NCI-H524 (cell line): ENCODE measurements around the gene CMIP.

Source experiments
- DNase-seq, 2 experiments: peaks; one replicate each; lab custom pipeline; 2025; lab: John Stamatoyannopoulos, UW

CMIP gene

GRCh38 chr16:81639348-81639747 is 194.7 kb downstream of the CMIP start:
- DNase-seq = no peak

- DNase-seq = no peak
These were observed 195.5 kb downstream of the CMIP start for GRCh38 chr16:81639931-81640680.

GRCh38 chr16:81640681-81641070 is 196.1 kb downstream of the CMIP start:
- DNase-seq = peak in 1 of 2 experiments; percentile 21

- DNase-seq = peak; percentile 58 to 84
These were observed 196.9 kb downstream of the CMIP start for GRCh38 chr16:81641395-81642106.

GRCh38 chr16:81642107-81642436 is 197.5 kb downstream of the CMIP start:
- DNase-seq = no peak

GRCh38 chr16:81642943-81643342 is 198.3 kb downstream of the CMIP start:
- no peak for DNase-seq

GRCh38 chr16:81645266-81645694 is 200.7 kb downstream of the CMIP start:
- peak; percentile 83 to 93 for DNase-seq

- no peak for DNase-seq
These were observed 201.3 kb downstream of the CMIP start for GRCh38 chr16:81645925-81646324.

GRCh38 chr16:81646561-81646960 is 202.0 kb downstream of the CMIP start:
- no peak for DNase-seq

GRCh38 chr16:81647527-81647926 is 202.9 kb downstream of the CMIP start:
- no peak for DNase-seq

- no peak for DNase-seq
These were observed 205.1 kb downstream of the CMIP start for GRCh38 chr16:81649561-81650184.

- no peak for DNase-seq
These were observed 205.7 kb downstream of the CMIP start for GRCh38 chr16:81650281-81650680.

- DNase-seq = peak; percentile 51 to 76
These were observed 206.5 kb downstream of the CMIP start for GRCh38 chr16:81650982-81651562.

GRCh38 chr16:81651758-81652718 is 207.4 kb downstream of the CMIP start:
- DNase-seq = peak; percentile 69 to 78

GRCh38 chr16:81652798-81653505 is 208.3 kb downstream of the CMIP start:
- peak; percentile 97 to 98 for DNase-seq

- no peak for DNase-seq
These were observed 209.7 kb downstream of the CMIP start for GRCh38 chr16:81654346-81654745.

GRCh38 chr16:81655469-81656162 is 211.0 kb downstream of the CMIP start:
- no peak for DNase-seq

GRCh38 chr16:81657224-81657623 is 212.6 kb downstream of the CMIP start:
- DNase-seq = peak in 1 of 2 experiments; percentile 68

- peak in 1 of 2 experiments; percentile 46 for DNase-seq
These were observed 213.2 kb downstream of the CMIP start for GRCh38 chr16:81657781-81658180.

GRCh38 chr16:81658373-81658772 is 213.8 kb downstream of the CMIP start:
- DNase-seq = no peak
